Muscle layer of colon (tissue), 2 donors: Measurements from ENCODE around the gene ATP6V0E1.
"Not testable (repeated sequence)": the region's sequence is repeated elsewhere in the genome, so short reads cannot be mapped to it uniquely, and the experiment has no call there.

ENCODE experiments used
- H3K27ac ChIP-seq: one replicate; pipeline ENCODE4 v1.7.0; 2013; ENCODE audit warnings: low read depth, mild to moderate bottlenecking, low read length, moderate library complexity
- H3K27me3 ChIP-seq, 2 donors: one replicate each; pipeline ENCODE4 v1.7.0; 2013; ENCODE audit warnings: low read length in 2 of 2, mild to moderate bottlenecking in 2 of 2; ENCODE audit not compliant: insufficient read depth in 2 of 2, control insufficient read depth in 1 of 2
- H3K36me3 ChIP-seq: one replicate; pipeline ENCODE4 v1.7.0; 2013; ENCODE audit warnings: mild to moderate bottlenecking, low read length; ENCODE audit not compliant: insufficient read depth
- H3K4me1 ChIP-seq: one replicate; pipeline ENCODE4 v1.7.0; 2013; ENCODE audit warnings: mild to moderate bottlenecking, low read length; ENCODE audit not compliant: insufficient read depth
- H3K4me3 ChIP-seq, 2 donors: one replicate each; pipeline ENCODE4 v1.7.0; 2013; ENCODE audit warnings: low read length in 2 of 2, low read depth in 1 of 2, mild to moderate bottlenecking in 1 of 2, moderate library complexity in 1 of 2
- H3K9ac ChIP-seq: one replicate; pipeline ENCODE4 v1.7.0; 2013; ENCODE audit warnings: low read length
- H3K9me3 ChIP-seq: one replicate; pipeline ENCODE4 v1.7.0; 2013; ENCODE audit warnings: mild to moderate bottlenecking, low read length
- donor health status: abdominal sarcoma.
- donor health status: Adenocarcinoma of cecum.

Gene ATP6V0E1

DNA sequence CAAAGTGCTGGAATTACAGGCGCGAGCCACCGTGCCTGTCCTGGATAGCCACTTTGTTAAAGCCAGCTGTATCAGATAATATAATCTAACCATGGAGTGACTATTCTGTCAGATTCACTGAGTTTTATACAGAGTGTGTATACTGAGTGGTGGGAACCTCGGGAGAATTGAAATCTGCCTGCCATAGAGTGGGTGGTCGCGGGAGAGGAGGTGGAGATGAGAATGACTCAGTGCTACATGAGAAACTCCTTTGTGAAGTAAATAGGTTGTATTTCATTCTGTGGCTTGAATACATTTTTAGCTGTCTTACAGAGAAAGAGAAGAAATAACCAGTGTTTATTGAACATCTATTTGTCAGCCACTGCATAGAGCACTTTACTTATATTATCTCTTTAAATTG is 26.4 kb downstream of the ATP6V0E1 start:
- Histone ChIP-seq H3K4me3 (no peak overlapping the region), H3K27me3 (no peaks in the 10 kb centered on the region), H3K9me3 (no peaks in the 10 kb centered on the region), H3K4me1 (peaks cover 8% of the 10 kb centered on the region), H3K9ac (no peak overlapping the region), H3K27ac (no peak overlapping the region), H3K36me3 (no peaks in the 10 kb centered on the region)

DNA sequence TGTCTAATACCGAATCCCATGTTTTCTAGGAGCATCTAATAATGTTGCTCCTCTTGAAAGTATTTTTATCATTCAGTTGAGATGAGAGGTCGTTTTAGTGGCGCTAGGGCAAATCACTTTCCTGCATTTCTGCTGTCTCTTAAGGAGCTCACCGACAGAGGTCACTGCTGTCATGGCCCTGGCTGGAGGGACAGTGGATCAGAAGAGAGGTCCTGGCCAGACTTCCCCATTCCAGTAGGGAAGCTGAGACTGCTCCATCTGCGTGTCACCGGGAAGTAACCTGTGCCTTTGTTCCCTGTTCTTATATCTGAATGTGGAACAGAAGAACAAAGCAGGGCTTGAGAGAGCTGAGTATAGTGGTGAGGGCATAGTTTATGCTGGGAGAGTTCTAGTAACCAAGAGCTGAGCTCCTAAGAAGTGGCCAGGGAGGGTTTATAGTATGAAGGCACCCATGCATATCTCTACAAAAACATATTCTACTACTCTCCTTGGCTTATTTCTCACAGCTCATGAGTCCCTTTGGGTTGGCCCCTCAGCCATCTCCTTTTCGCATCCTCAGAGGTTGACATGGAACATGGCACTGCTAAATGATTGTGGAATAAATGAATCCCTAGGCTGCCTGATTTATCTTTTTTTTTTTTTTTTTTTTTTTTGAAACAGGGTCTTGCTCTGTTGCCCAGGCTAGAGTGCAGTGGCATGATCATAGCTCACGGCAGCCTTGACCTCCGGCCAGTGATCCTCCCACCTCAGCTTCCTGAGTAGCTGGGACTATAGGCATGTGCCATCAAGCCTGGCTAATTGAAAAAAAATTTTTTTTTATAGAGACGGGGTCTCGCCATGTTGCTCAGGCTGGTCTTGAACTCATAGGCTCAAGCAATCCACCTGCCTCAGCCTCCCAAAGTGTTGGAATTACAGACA is 27.2 kb downstream of the ATP6V0E1 start:
- Histone ChIP-seq H3K4me1 (peaks cover 16% of the 10 kb centered on the region), H3K4me3 (no peak overlapping the region), H3K36me3 (no peaks in the 10 kb centered on the region), H3K27ac (no peak overlapping the region), H3K9ac (no peak overlapping the region), H3K27me3 (no peaks in the 10 kb centered on the region), H3K9me3 (no peaks in the 10 kb centered on the region)

DNA sequence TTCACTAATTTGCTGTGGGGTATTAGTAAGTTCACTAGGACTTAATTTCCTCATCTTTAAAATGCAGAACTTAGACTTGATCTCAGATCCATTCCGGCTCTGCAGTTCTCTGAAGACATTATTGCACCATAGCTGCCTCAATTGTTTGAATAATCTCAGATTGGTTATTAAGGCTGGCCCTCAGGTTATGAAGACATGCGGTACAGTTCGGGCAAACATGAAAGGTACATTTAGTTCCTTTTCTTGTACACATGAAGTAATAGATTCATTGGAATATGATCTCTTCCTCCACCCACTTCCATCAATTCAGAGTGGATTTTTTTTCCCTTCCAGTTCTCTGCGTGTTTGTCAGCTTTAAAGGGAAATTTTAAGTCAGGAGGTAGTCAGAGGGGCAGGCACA is 28.0 kb downstream of the ATP6V0E1 start:
- Histone ChIP-seq H3K27me3 (no peaks in the 10 kb centered on the region), H3K9me3 (no peaks in the 10 kb centered on the region), H3K36me3 (no peaks in the 10 kb centered on the region), H3K9ac (no peak overlapping the region), H3K4me1 (peaks cover 21% of the 10 kb centered on the region), H3K27ac (no peak overlapping the region), H3K4me3 (no peak overlapping the region)

DNA sequence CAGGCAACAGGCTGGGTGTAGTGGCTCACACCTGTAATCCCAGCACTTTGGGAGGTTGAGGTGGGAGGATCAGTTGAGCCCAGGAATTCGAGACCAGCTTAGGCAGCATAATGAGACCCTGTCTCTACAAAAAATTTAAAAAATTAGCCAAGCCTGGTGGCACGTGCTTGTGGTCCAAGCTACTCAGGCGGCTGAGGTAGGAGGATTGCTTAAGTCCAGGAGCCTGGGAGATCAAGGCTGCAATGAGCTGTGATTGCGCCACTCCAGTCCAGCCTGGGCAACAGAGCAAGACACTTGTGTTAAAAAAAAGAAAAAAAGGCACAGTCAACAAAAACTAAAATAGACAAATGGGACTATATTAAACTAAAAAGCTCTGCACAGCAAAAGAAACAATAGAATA is 29.3 kb downstream of the ATP6V0E1 start:
- H3K27ac ChIP-seq = no peak overlapping the region
- no peak overlapping the region for H3K4me3 ChIP-seq
- H3K4me1 ChIP-seq = peaks cover 23% of the 10 kb centered on the region
- H3K9ac ChIP-seq = no peak overlapping the region
- H3K9me3 ChIP-seq = no peaks in the 10 kb centered on the region
- no peaks in the 10 kb centered on the region for H3K36me3 ChIP-seq
- no peaks in the 10 kb centered on the region for H3K27me3 ChIP-seq

DNA sequence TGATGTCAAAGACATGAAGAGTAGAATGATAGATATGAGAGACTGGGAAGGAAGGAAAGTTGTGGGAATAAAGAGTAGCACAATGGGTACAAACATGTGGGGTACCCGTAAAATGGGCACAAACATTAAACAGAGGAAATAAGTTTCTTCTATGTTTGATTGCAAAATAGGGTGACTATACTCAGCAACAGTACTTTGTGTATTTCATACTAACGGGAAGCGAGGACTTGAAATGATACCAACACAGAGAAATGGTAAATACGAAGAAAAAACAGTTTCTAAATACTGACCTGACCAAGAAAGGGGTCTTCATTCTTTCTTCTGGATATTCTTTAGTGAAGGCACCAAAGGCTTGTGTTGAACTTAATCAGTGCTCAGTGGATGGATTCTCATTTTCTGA is 31.1 kb downstream of the ATP6V0E1 start:
- no peak overlapping the region for H3K9ac ChIP-seq
- no peak overlapping the region for H3K4me3 ChIP-seq
- H3K27me3 ChIP-seq = no peaks in the 10 kb centered on the region
- no peaks in the 10 kb centered on the region for H3K36me3 ChIP-seq
- no peak overlapping the region for H3K27ac ChIP-seq
- no peaks in the 10 kb centered on the region for H3K9me3 ChIP-seq
- peaks cover 20% of the 10 kb centered on the region for H3K4me1 ChIP-seq

DNA sequence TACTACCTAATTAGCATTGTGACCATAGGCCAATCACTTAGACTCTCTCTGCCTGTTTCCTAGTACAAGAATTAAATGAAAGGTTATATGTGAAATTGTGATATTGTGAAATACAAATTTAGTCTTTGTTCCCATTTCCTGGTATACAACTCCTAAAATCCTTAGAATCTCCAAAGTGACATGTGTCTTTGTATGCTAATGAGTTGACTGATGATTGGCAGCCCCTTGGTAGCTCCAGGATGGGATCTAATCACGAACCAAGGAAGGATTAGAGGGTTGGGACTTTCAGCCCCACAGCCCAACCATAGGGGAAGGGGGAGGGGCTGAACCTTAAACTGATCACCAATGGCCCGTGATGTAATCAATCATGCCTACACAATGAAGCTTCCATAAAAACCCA is 31.6 kb downstream of the ATP6V0E1 start:
- H3K4me1 ChIP-seq = peaks cover 24% of the 10 kb centered on the region
- H3K27ac ChIP-seq = no peak overlapping the region
- H3K9me3 ChIP-seq = no peaks in the 10 kb centered on the region
- no peak overlapping the region for H3K9ac ChIP-seq
- no peaks in the 10 kb centered on the region for H3K36me3 ChIP-seq
- no peak overlapping the region for H3K4me3 ChIP-seq
- no peaks in the 10 kb centered on the region for H3K27me3 ChIP-seq

DNA sequence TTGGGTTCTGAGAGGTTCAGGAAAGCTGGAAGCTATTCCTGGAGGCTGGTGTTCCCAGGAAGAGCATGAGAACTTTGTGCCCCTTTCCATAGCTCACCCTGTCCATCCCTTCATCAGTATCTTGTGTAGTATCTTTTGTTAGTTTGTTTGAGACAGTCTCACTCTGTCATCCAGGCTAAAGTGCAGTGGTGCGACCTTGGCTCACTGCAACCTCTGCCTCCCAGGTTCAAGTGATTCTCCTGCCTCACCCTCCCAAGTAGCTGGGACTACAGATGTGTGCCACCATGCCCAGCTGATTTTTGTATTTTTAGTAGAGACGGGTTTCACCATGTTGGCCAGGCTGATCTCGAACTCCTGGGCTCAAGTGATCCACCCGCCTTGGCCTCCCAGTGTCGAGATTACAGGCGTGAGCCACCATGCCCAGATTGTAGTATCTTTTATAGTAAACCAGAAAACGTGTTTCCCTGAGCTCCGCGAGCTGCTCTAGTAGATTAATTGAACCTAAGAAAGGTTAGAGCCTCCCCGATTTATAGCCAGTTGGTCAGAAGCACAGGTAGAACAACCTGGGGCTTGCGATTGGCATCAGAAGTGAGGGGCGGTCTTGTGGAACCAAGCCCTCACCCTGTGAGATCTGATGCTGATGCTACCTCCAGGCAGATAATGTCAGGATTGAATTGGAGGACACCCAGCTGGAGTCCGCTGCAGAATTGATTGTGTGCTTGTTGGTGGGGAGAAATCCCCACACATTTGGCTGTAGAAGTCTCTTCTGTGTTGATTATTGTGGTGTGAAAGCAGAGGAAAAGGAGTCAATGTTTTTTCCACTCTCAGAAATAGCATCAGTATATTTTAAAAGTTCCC is 32.3 kb downstream of the ATP6V0E1 start:
- Histone ChIP-seq H3K27ac (peak overlapping the region; percentile 45), H3K9me3 (no peaks in the 10 kb centered on the region), H3K4me3 (no peak overlapping the region), H3K27me3 (no peaks in the 10 kb centered on the region), H3K36me3 (no peaks in the 10 kb centered on the region), H3K4me1 (peaks cover 30% of the 10 kb centered on the region), H3K9ac (peak overlapping the region; percentile 0)

DNA sequence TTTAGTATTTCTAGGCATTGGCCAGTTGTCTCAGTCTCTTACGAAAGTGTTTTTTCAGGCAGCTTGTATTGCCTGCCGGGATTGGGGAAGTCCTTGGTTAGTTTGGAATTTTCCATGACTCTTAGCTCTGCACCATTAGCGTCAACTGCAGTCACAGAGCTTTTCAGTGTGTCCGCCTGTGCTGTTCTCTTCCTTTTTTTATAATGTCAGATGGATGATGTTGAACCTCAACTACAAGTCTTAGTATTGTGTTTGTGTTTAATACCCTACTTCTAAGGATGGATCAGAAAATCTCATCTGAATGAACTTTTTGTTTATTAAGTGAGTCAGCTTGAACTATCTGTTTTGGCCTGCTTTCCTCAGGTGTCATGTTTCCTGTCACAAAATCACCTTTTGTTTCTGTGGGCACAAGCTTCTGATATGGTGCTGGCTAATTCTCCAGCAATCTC is 33.1 kb downstream of the ATP6V0E1 start:
- Histone ChIP-seq H3K9ac (peak overlapping the region; percentile 0), H3K9me3 (no peaks in the 10 kb centered on the region), H3K4me3 (no peak overlapping the region), H3K4me1 (peaks cover 36% of the 10 kb centered on the region), H3K27me3 (no peaks in the 10 kb centered on the region), H3K27ac (peak overlapping the region; percentile 45), H3K36me3 (no peaks in the 10 kb centered on the region)

DNA sequence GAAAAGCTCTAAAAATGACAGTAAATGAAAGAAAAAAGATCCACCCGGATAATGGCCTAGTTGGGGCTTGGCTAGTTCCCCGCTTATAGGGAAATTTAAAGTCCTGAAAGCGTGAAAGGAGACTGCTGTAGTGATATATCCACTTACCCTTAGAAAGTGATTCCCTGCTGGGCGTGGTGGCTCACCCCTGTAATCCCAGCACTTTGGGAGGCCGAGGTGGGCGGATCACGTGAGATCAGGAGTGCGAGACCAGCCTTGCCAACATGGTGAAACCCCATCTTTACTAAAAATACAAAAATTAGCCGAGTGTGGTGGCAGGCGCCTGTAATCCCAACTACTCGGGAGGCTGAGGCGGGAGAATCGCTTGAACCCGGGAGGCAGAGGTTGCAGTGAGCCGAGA is 33.5 kb downstream of the ATP6V0E1 start:
- H3K9me3 ChIP-seq, H3K27me3 ChIP-seq, H3K36me3 ChIP-seq, H3K4me3 ChIP-seq: not testable (repeated sequence)
- Histone ChIP-seq H3K27ac (peak overlapping the region; percentile 45), H3K4me1 (peaks cover 36% of the 10 kb centered on the region), H3K9ac (peak overlapping the region; percentile 0)

DNA sequence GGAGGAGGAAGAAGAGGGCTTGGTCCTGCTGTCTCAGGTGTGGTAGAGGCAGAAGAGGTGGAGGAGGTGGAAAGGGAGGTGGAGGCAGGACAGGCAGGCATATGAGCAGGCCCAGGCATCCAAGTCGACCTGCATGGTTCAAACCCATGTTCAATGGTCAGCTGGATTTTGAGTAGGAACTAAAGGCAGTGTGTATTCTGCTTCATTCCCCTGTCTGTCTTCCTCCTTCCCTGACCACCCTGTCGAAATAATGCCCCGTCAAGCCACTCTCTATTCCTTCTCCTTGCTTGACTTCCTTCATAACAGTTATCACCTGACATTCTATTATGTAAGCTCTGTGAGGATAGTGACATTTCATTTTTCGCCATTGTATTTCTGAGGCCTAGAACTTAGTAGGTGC is 34.8 kb downstream of the ATP6V0E1 start:
- no peaks in the 10 kb centered on the region for H3K9me3 ChIP-seq
- peaks cover 36% of the 10 kb centered on the region for H3K4me1 ChIP-seq
- no peak overlapping the region for H3K27ac ChIP-seq
- H3K9ac ChIP-seq = no peak overlapping the region
- no peaks in the 10 kb centered on the region for H3K36me3 ChIP-seq
- H3K27me3 ChIP-seq = no peaks in the 10 kb centered on the region
- H3K4me3 ChIP-seq = no peak overlapping the region

DNA sequence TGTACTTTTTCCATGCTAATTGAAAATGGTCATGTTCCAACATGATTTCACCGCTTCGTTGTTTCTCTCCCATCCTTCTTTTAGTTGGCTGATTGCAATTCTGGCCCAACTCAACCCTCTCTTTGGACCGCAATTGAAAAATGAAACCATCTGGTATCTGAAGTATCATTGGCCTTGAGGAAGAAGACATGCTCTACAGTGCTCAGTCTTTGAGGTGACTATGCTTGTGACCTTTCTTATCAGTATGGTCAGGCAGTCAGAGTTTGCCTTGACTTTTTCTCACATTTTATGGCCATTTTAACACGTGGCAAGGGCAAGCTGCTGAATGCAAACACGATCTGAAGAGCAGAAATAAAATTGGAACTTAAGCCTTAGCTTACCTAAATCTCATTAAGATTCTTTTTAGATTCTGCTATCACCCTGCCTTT is 36.6 kb downstream of the ATP6V0E1 start:
- H3K36me3 ChIP-seq = no peaks in the 10 kb centered on the region
- H3K9ac ChIP-seq = no peak overlapping the region
- H3K4me1 ChIP-seq = peaks cover 33% of the 10 kb centered on the region
- H3K9me3 ChIP-seq = no peaks in the 10 kb centered on the region
- H3K27ac ChIP-seq = no peak overlapping the region
- no peaks in the 10 kb centered on the region for H3K27me3 ChIP-seq
- H3K4me3 ChIP-seq = no peak overlapping the region
